GM12874 (cell line): ENCODE results near the gene CFD.

Experiments
- TF ChIP-seq, protein P1 (sequence below): IDR thresholded peaks from 2 replicates; pipeline ENCODE4 v1.5.1; 2011; ENCODE audit warnings: low read depth, mild to moderate bottlenecking, control low read depth, low read length, moderate library complexity; ENCODE audit not compliant: insufficient read depth

CFD gene

DNA sequence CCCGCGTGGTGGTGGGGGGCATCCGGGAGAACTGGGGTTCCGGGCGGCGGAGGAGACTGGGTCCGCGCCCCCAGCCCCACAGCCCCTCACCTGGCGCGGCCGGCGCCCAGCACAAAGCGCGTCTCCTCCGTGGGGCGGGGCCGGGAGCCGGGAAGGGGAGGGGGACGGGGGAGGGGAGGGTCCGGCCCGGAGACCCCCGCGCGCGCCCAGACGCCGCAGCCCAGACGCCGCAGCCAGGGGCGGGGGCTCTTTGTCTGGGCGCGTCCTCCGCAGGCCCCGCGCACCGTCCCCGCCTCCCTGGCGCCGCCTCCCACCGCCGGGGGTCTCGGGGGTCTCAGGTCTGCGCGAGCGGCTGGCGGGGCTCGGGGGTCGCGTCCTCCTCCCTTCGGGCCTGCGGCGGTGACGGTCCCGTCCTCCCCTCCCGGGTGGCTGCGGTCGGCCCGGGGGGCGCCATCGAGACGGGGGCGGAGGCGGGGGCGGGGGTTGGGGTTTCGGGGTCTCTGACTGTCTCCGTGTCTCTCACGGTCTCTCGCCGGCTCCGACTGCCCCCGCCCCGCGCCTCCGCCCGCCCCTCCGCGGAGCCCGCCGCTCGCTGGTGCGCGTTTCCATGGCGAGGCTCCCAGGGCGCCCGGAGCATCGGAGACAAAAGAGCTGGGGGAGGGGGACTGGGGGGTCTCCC is 37.5 kb upstream of the CFD start, which contains the start of gene PLPPR3:
Gene PLPPR3, minus strand, starts transcription at position 131 of the 679 bp plus-strand sequence. CDS start 396 bp downstream, outside the sequence.
- TF ChIP-seq, protein P1, sequence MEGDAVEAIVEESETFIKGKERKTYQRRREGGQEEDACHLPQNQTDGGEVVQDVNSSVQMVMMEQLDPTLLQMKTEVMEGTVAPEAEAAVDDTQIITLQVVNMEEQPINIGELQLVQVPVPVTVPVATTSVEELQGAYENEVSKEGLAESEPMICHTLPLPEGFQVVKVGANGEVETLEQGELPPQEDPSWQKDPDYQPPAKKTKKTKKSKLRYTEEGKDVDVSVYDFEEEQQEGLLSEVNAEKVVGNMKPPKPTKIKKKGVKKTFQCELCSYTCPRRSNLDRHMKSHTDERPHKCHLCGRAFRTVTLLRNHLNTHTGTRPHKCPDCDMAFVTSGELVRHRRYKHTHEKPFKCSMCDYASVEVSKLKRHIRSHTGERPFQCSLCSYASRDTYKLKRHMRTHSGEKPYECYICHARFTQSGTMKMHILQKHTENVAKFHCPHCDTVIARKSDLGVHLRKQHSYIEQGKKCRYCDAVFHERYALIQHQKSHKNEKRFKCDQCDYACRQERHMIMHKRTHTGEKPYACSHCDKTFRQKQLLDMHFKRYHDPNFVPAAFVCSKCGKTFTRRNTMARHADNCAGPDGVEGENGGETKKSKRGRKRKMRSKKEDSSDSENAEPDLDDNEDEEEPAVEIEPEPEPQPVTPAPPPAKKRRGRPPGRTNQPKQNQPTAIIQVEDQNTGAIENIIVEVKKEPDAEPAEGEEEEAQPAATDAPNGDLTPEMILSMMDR: no peak

DNA sequence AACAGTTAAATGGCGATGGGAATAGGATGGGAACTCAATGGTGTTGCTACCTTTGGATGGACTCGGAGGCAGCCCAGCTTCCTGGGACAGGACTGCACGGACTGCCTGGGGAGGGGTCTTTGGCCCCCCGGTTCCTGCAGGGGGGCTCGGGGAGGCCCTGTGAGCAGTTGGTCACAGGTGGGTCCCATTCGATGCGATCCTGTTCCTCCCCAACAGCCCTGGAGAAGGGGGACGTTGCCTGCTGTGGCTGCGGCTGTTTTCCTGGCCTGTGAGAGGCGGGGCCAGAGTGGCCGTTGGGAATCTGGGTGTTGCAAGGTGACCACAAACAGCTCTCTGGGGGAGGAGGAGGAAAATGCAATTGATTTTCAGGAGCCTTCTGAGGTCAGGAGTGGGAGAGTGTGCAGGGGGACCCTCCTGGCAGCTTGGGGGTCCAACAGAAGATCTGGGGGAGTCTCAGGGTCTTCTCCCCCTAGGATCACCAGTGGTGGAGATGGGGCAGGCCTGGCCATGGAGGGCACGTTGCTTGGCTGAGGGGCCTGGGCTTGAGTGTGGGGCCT is 35.8 kb upstream of the CFD start:
- TF ChIP-seq, protein P1: no peak

DNA sequence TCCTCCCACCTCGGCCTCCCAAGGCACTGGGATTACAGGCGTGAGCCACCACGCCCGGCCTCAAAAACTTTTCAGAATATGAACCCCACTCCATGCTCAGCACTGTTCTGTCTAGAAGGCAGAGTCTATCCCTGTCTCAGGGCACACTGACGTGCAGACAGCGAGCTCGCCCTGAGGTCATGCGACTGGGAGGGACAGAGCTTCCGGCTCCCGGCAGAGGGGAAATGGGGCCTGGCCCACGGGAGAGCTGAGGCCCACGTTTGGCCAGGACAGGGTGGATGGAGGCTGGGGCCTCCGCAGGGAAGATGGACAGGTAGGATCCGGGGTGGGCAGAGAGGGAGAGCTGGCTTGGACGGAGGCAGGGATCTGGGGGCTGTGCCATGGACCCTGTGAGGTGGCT is 34.6 kb upstream of the CFD start:
- TF ChIP-seq, protein P1: no peak

DNA sequence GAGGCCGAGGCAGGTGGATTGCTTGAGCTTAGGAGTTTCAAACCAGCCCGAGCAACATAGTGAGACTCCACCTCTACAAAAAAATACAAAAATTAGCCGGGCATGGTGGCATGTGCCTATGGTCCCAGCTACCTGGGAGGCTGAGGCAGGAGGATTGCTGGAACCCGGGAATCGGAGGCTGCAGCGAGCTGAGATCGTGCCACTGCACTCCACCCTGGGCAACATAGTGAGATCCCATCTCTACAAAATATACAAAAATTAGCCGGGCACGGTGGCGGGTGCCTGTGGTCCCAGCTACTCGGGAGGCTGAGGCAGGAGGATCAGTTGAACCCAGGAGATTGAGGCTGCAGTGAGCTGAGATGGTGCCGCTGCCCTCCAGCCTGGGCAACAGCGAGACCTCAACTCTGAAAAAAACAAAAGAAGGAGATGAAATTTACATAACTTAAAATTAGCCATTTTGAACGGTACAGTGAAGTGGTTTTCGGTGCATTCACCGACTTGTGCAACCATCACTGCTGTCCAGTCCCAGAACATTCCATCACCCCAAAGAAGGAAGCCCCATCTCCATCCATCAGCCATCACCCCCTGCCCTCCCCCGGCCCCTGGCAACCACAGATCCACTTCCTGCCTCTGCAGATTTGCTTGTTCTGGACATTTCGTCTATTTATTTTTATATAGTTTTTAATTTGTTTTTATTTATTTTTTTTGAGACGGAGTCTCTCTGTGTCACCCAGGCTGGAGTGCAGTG is 33.4 kb upstream of the CFD start:
- TF ChIP-seq, protein P1: no peak

DNA sequence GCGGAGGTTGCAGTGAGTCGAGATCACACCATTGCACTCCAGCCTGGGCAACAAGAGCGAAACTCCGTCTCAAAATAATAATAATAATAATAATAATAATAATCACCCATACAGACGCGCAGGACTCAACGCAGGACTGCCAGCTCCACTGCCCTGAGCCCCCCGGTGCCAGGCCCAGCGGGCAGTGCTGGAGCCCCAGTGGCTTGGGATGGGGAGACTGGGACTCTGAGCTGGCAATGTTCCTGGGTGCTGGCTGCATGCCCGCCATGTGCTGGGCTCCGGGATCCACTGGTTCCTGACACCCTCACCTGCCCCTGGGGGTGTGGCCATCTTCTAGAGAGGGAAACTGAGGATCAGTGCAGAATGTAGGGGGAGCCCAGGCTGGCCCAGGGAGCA is 32.2 kb upstream of the CFD start:
- TF ChIP-seq, protein P1: no peak

DNA sequence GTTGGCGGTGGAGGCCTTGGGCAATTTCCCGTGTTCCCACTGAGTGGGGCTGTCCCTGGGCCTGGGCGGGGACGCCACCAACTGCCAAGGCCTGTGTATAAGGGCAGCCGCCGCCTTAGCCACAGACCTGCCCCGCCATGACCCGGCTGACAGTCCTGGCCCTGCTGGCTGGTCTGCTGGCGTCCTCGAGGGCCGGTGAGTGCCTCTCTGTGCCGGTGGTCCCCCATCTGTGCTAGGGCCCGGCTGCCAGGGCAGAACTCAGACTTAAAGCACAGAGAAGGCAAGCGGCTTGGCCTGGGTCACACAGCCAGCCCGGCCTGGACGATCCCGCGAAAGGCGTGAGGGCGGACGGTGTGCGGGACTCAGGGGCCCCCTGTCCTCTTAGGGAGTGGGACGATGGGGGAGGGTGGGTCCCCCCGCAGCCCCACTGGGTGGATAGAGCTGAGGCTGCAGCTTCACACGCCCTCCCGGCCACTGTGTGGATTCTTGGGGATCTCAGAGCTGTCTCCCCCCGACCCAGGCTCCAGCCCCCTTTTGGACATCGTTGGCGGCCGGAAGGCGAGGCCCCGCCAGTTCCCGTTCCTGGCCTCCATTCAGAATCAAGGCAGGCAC is 31.6 kb upstream of the CFD start, which contains the start of gene AZU1:
Gene AZU1, plus strand, starts transcription at position 128 of the 612 bp plus-strand sequence. Its CDS starts 10 bp downstream, at position 138.
- TF ChIP-seq, protein P1: no peak
